H1 (cell line): Measurements from ENCODE around the gene DYSF. TPM values are rescaled to one million over a fixed set of nuclear protein-coding genes. Genes with fewer than 3 reads are reported as not detected.

ENCODE experiments used
- CTCF ChIA-PET: fragments of 300-600 bp; sonication (Branson Sonifier 250); formaldehyde crosslinking; loops from one replicate; lab custom pipeline; 2021; ENCODE audit not compliant: partially characterized antibody; lab: Charles Lee
- POLR2A ChIA-PET: fragments of 300-600 bp; sonication (Branson Sonifier 250); formaldehyde crosslinking; loops from one replicate; lab custom pipeline; 2021; ENCODE audit warnings: inconsistent platforms; ENCODE audit not compliant: partially characterized antibody; lab: Charles Lee
- DNase-seq, 2 experiments: peaks; one replicate each; pipeline versions ENCODE4 v3.0.0 to v3.0.0-alpha.2; 2010 to 2022; ENCODE audit warnings: low spot score in 2 of 2, low read depth in 1 of 2, mixed read lengths in 1 of 2
- FAIRE-seq: peaks from 2 replicates; lab custom pipeline; 2011; peaks lifted over from hg19 to GRCh38; lab: Jason Lieb, UNC
- H2AFZ ChIP-seq: 2 replicates; pipeline ENCODE4 v1.8.1; 2012; ENCODE audit warnings: low read length, inconsistent platforms
- H2AK5ac ChIP-seq: 2 replicates; pipeline ENCODE4 v1.6.1; 2013; ENCODE audit warnings: low read depth, low read length
- H2BK120ac ChIP-seq: replicated peaks from 2 replicates; pipeline ENCODE3; 2013; ENCODE audit warnings: low read depth, low read length, inconsistent platforms
- H2BK12ac ChIP-seq: 2 replicates; pipeline ENCODE4 v1.6.1; 2013; ENCODE audit warnings: low read depth, low read length
- H2BK15ac ChIP-seq: 2 replicates; pipeline ENCODE4 v1.6.1; 2013; ENCODE audit warnings: low read length
- H2BK20ac ChIP-seq: 2 replicates; pipeline ENCODE4 v1.6.1; 2013; ENCODE audit warnings: low read length
- H2BK5ac ChIP-seq: 2 replicates; pipeline ENCODE4 v1.6.1; 2013; ENCODE audit warnings: low read depth, low read length
- H3K14ac ChIP-seq: 2 replicates; pipeline ENCODE4 v1.6.1; 2013; ENCODE audit warnings: inconsistent platforms; ENCODE audit not compliant: insufficient read length
- H3K18ac ChIP-seq: 2 replicates; pipeline ENCODE4 v1.6.1; 2013; ENCODE audit warnings: low read length; ENCODE audit errors: extremely low read depth
- H3K23ac ChIP-seq: 2 replicates; pipeline ENCODE4 v1.6.1; 2013; ENCODE audit warnings: inconsistent platforms; ENCODE audit not compliant: insufficient read length
- H3K23me2 ChIP-seq: 2 replicates; pipeline ENCODE4 v1.6.1; 2013; ENCODE audit warnings: low read depth, low read length
- H3K27ac ChIP-seq: 2 replicates; pipeline ENCODE4 v1.6.1; 2011; ENCODE audit warnings: low read depth, low read length, inconsistent platforms
- H3K27me3 ChIP-seq, 4 experiments: replicated peaks in 1 of 4; 1 replicate in 1 of 4; 2 replicates in 3 of 4; pipeline versions ENCODE4 v1.6.1 to v1.8.1; 2011 to 2013; ENCODE audit warnings: low read length in 3 of 4, mild to moderate bottlenecking in 3 of 4, inconsistent platforms in 2 of 4, mixed read lengths in 2 of 4, moderate library complexity in 1 of 4; ENCODE audit not compliant: control insufficient read depth in 3 of 4, insufficient read depth in 3 of 4; ENCODE audit errors: extremely low read depth in 1 of 4
- H3K36me3 ChIP-seq, 4 experiments: 2 replicates each; pipeline versions ENCODE4 v1.6.1 to v1.8.1; 2011 to 2013; ENCODE audit warnings: mild to moderate bottlenecking in 4 of 4, low read length in 3 of 4, moderate library complexity in 2 of 4, control low read depth in 1 of 4, inconsistent platforms in 1 of 4; ENCODE audit not compliant: insufficient read depth in 4 of 4, control insufficient read depth in 2 of 4
- H3K4ac ChIP-seq: replicated peaks from 2 replicates; pipeline ENCODE3; 2013; ENCODE audit warnings: low read length, low read depth, mixed read lengths, inconsistent platforms; ENCODE audit not compliant: insufficient read length
- H3K4me1 ChIP-seq, 4 experiments: replicated peaks in 1 of 4; 1 replicate in 1 of 4; 2 replicates in 3 of 4; pipeline versions ENCODE4 v1.6.1 to v1.8.1; 2011 to 2013; ENCODE audit warnings: low read length in 3 of 4, inconsistent platforms in 2 of 4, mixed read lengths in 1 of 4; ENCODE audit not compliant: insufficient read depth in 4 of 4, control insufficient read depth in 3 of 4
- H3K4me2 ChIP-seq, 2 experiments: 2 replicates each; pipeline versions ENCODE4 v1.6.1 to v1.8.1; 2011 to 2013; ENCODE audit warnings: low read depth in 2 of 2, low read length in 2 of 2, control low read depth in 1 of 2, inconsistent platforms in 1 of 2, mild to moderate bottlenecking in 1 of 2; ENCODE audit not compliant: insufficient read depth in 1 of 2
- H3K4me3 ChIP-seq, 4 experiments: fragments of 200-600, 300-600 bp in 1 of 4; sonication (generic), shearing (Covaris generic), sonication (Bioruptor Twin) in 1 of 4; 2 replicates each; pipeline versions ENCODE4 v1.5.1 to v1.8.1; 2011 to 2016; ENCODE audit warnings: low read length in 4 of 4, low read depth in 3 of 4, control low read depth in 2 of 4, inconsistent platforms in 2 of 4, mild to moderate bottlenecking in 2 of 4, mixed read lengths in 1 of 4, moderate library complexity in 1 of 4; ENCODE audit not compliant: insufficient read depth in 2 of 4; ENCODE audit errors: extremely low read depth in 1 of 4
- H3K56ac ChIP-seq: replicated peaks from 2 replicates; pipeline ENCODE3; 2013; ENCODE audit warnings: low read depth, mild to moderate bottlenecking, mixed read lengths, low read length, inconsistent platforms; ENCODE audit not compliant: insufficient read length
- H3K79me1 ChIP-seq: 2 replicates; pipeline ENCODE4 v1.6.1; 2013; ENCODE audit warnings: low read depth, low read length, control low read depth
- H3K79me2 ChIP-seq, 2 experiments: 2 replicates each; pipeline versions ENCODE4 v1.6.1 to v1.8.1; 2012 to 2013; ENCODE audit warnings: low read length in 2 of 2, mild to moderate bottlenecking in 2 of 2, inconsistent platforms in 1 of 2; ENCODE audit not compliant: insufficient read depth in 2 of 2, control insufficient read depth in 1 of 2
- H3K9ac ChIP-seq, 4 experiments: replicated peaks in 1 of 4; 1 replicate in 1 of 4; 2 replicates in 3 of 4; pipeline versions ENCODE4 v1.6.1 to v1.8.1; 2011 to 2013; ENCODE audit warnings: low read depth in 3 of 4, low read length in 3 of 4, control low read depth in 2 of 4, mild to moderate bottlenecking in 2 of 4, moderate library complexity in 2 of 4, inconsistent platforms in 1 of 4; ENCODE audit errors: extremely low read depth in 1 of 4
- H3K9me3 ChIP-seq, 2 experiments: 2 replicates each; pipeline versions ENCODE4 v1.6.1 to v1.8.1; 2012 to 2013; ENCODE audit warnings: mild to moderate bottlenecking in 2 of 2, moderate library complexity in 2 of 2, control low read depth in 1 of 2, inconsistent platforms in 1 of 2, low read depth in 1 of 2, low read length in 1 of 2, mixed read lengths in 1 of 2; ENCODE audit not compliant: insufficient read depth in 2 of 2
- H4K20me1 ChIP-seq, 2 experiments: replicated peaks in 1 of 2; 2 replicates each; pipeline versions ENCODE3 to v1.8.1; 2011 to 2013; ENCODE audit warnings: inconsistent platforms in 2 of 2, low read length in 2 of 2, mild to moderate bottlenecking in 1 of 2; ENCODE audit not compliant: insufficient read depth in 2 of 2, control insufficient read depth in 1 of 2
- H4K5ac ChIP-seq: 2 replicates; pipeline ENCODE4 v1.6.1; 2013; ENCODE audit warnings: low read length, low read depth, mixed read lengths, inconsistent platforms; ENCODE audit not compliant: insufficient read length
- H4K8ac ChIP-seq: 2 replicates; pipeline ENCODE4 v1.8.0; 2013; ENCODE audit warnings: mild to moderate bottlenecking, moderate library complexity, low read length, inconsistent platforms; ENCODE audit not compliant: insufficient read depth; ENCODE audit errors: extremely low read depth
- H4K91ac ChIP-seq: replicated peaks from 2 replicates; pipeline ENCODE3; 2013; ENCODE audit warnings: low read length, mixed read lengths, inconsistent platforms; ENCODE audit not compliant: insufficient read length
- CTBP2 ChIP-seq: IDR thresholded peaks from 2 replicates; pipeline ENCODE4 v1.7.0; 2011; ENCODE audit warnings: borderline replicate concordance, mild to moderate bottlenecking, moderate library complexity, mixed read lengths, low read length; ENCODE audit not compliant: insufficient read depth, insufficient read length
- FOSL1 ChIP-seq: IDR thresholded peaks from 2 replicates; pipeline ENCODE4 v1.6.1; 2011; ENCODE audit warnings: mild to moderate bottlenecking, low read depth, low read length, moderate library complexity; ENCODE audit not compliant: insufficient read depth
- JUN ChIP-seq: IDR thresholded peaks from 2 replicates; pipeline ENCODE4 v1.6.1; 2011; ENCODE audit warnings: low read depth, mild to moderate bottlenecking, improper control_type of control experiment, low read length
- KDM4A ChIP-seq: IDR thresholded peaks from one replicate; pipeline ENCODE4 v1.7.1; 2012; ENCODE audit warnings: low read depth, mild to moderate bottlenecking, moderate library complexity, low read length, inconsistent platforms; ENCODE audit not compliant: severe bottlenecking
- KDM5A ChIP-seq: fragments of 200-600 bp; IDR thresholded peaks from 2 replicates; pipeline ENCODE4 v1.7.1; 2012; ENCODE audit warnings: mild to moderate bottlenecking, low read length, inconsistent platforms, mixed read lengths
- POLR2A ChIP-seq, 2 experiments: IDR thresholded peaks; 1 replicate in 1 of 2; 2 replicates in 1 of 2; pipeline ENCODE4 v1.6.1; 2011; ENCODE audit warnings: low read depth in 2 of 2, low read length in 2 of 2, mild to moderate bottlenecking in 2 of 2; ENCODE audit errors: control extremely low read depth in 1 of 2
- RNF2 ChIP-seq: fragments of 200-900, 300-1000 bp; sonication (generic); IDR thresholded peaks from 2 replicates; pipeline ENCODE4 v1.7.1; 2016; ENCODE audit warnings: borderline replicate concordance, low read depth, mild to moderate bottlenecking, antibody characterized with exemption, low read length; ENCODE audit not compliant: poor library complexity, severe bottlenecking; ENCODE audit errors: missing control alignments
- SAP30 ChIP-seq: fragments of 300-600 bp; sonication (generic); IDR thresholded peaks from 2 replicates; pipeline ENCODE4 v1.7.1; 2012; ENCODE audit warnings: low read length, moderate library complexity, mild to moderate bottlenecking, inconsistent platforms; ENCODE audit not compliant: insufficient read depth, insufficient replicate concordance
- SP1 ChIP-seq: IDR thresholded peaks from 2 replicates; pipeline ENCODE4 v1.6.1; 2011; ENCODE audit warnings: low read depth, low read length
- ZNF274 ChIP-seq: IDR thresholded peaks from 2 replicates; pipeline ENCODE4 v1.7.0; 2012; ENCODE audit warnings: low read length, borderline replicate concordance; ENCODE audit errors: extremely low read depth
- WGBS, 2 experiments: shearing (Covaris generic) in 1 of 2; methylation state at CpG; one replicate each; pipeline versions ENCODE4 v1.1.6 to v1.1.7; 2013 to 2015; ENCODE audit warnings: low lambda C conversion rate in 2 of 2, mixed read lengths in 2 of 2, inconsistent platforms in 1 of 2, low coverage in 1 of 2, missing lambda C conversion rate in 1 of 2; ENCODE audit not compliant: insufficient replicate concordance in 2 of 2, insufficient coverage in 1 of 2, insufficient read length in 1 of 2; ENCODE audit errors: extremely low coverage in 1 of 2, missing lambda C conversion rate in 1 of 2; 5-methylcytosine and 5-hydroxymethylcytosine counted together
- polyA plus RNA-seq, 7 experiments: library from polyadenylated mRNA; depleted of rRNA in 3 of 7; stranded (reverse) in 5 of 7; unstranded in 2 of 7; fragments of >200 nt in 5 of 7; fragments of 200-250 nt in 2 of 7; gene quantifications; 1 replicate in 5 of 7; 2 replicates in 1 of 7; 4 replicates in 1 of 7; pipeline versions ENCODE4 v1.2.1 to v1.2.3, GENCODE V29; 2011 to 2013; ENCODE audit warnings: missing spikeins in 2 of 7, mixed read lengths in 2 of 7
- total RNA-seq: library from RNA; stranded (reverse); fragmentation: NEBNext Ultra II Directional; extraction: Animal tissue kit (Norgen Biotek cat#: 25700); gene quantifications from 2 replicates; pipeline ENCODE4 v1.2.1, GENCODE V29; 2021

The DYSF gene
- total and polyA plus RNA-seq, 2 of the 8 experiments (the other 6 are each of a cell fraction or from before 2014, with no cell fraction given), result 5.8 to 7.1 TPM

DNA sequence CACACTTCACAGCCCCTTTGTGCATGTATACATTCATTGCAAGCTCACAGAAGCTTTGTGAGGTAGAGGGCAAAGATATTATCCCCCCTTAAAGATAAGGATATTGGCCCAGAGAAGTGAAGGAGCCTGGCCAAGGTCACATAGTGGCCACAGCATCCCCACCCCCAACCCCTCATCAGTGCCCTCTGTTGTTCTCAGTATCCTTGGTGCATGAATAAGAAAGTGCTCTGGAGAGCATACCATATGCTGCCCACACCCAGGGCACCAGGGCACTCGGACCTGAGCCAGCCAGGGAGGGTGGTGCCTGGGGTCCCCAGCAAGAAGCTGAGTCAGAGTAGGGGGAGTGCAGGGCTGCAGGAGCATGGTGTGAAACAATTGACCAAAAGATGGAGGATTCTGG, 3.3 kb downstream of the DYSF start:
- no peak overlapping the region for H3K27ac ChIP-seq
- H3K79me1 ChIP-seq, result no peaks in the 10 kb centered on the region; the same call in 1 of the 2 replicates
- no peak overlapping the region for H2AFZ ChIP-seq
- peaks cover 0 to 46% (median 34%) of the 10 kb centered on the region in 4 experiments; a peak in 6 of 7 replicates for H3K27me3 ChIP-seq
- H3K79me2 ChIP-seq, result no peaks in the 10 kb centered on the region
- no peak overlapping the region for H2AK5ac ChIP-seq
- no peaks in the 10 kb centered on the region for H3K9me3 ChIP-seq
- peaks cover 6% of the 10 kb centered on the region; the same call in 1 of the 2 replicates for H3K23me2 ChIP-seq
- H2BK120ac ChIP-seq, result peak overlapping the region; percentile 8
- peak overlapping the region; percentile 59 to 80 for H3K4me2 ChIP-seq
- peak overlapping the region; percentile 58 for H4K91ac ChIP-seq
- no peak for TF ChIP-seq KDM4A
- no peak for TF ChIP-seq SAP30
- no peak for TF ChIP-seq POLR2A (IDR thresholded peaks at IDR 0.05; ENCODE audit: control extremely low read depth in 1 of 2, low read depth in 2 of 2, low read length in 2 of 2)
- no peak for TF ChIP-seq JUN
- TF ChIP-seq FOSL1, result no peak
- no peak for TF ChIP-seq SP1
- TF ChIP-seq CTBP2, result no peak
- no peak for TF ChIP-seq ZNF274
- TF ChIP-seq RNF2, result no peak
- no peak for TF ChIP-seq KDM5A
- DNase-seq (peak in 1 of 2 experiments; percentile 45), FAIRE-seq (no peak)
- H4K8ac ChIP-seq, result 0 out of 2 replicates have a peak overlapping the region, but pooled peaks have one; percentile 5
- POLR2A ChIA-PET, result interaction anchor here (0.8 to 5.3 kb wide), 5 partner anchors 10 to 125 kb away, joined by 3 to 51 read pairs (median 5); partner anchors contain the start of gene ZNF638
- 83% methylated on average over 1 of the region's 1 CpG; no CpG with 5 or more reads in 1 of the 2 experiments for WGBS, 2 experiments
- peak overlapping the region in 1 of 4 experiments; percentile 23; a peak in 1 of 8 replicates for H3K4me3 ChIP-seq
- H2BK5ac ChIP-seq, result no peak overlapping the region; the same call in 1 of the 2 replicates
- H3K36me3 ChIP-seq, result no peaks in the 10 kb centered on the region
- H3K23ac ChIP-seq, result no peak overlapping the region
- no peak overlapping the region for H3K14ac ChIP-seq
- peak overlapping the region; percentile 13; the same call in 1 of the 2 replicates for H2BK12ac ChIP-seq
- no peak overlapping the region for H2BK20ac ChIP-seq
- H2BK15ac ChIP-seq, result no peak overlapping the region
- H3K4ac ChIP-seq, result no peak overlapping the region
- peaks cover 24 to 41% (median 30%) of the 10 kb centered on the region in 4 experiments for H3K4me1 ChIP-seq
- H4K20me1 ChIP-seq, result peaks cover 0 to 4% of the 10 kb centered on the region in 2 experiments
- H3K9ac ChIP-seq, result peak overlapping the region in 1 of 4 experiments; percentile 17; a peak in 2 of 7 replicates
- H3K56ac ChIP-seq, result no peak overlapping the region
- peak overlapping the region; percentile 12 for H4K5ac ChIP-seq
- peak overlapping the region; percentile 44; the same call in 1 of the 2 replicates for H3K18ac ChIP-seq
- CTCF ChIA-PET, result interaction anchor here (1.2 to 21.6 kb wide), 5 partner anchors 10 to 52 kb away, joined by 4 to 211 read pairs (median 10); no protein-coding TSS in a partner anchor
